ENCODE results near the gene CACNA1A.
"Not testable (repeated sequence)": the region's sequence is repeated elsewhere in the genome, so short reads cannot be mapped to it uniquely, and the experiment has no call there.

Gene CACNA1A

DNA sequence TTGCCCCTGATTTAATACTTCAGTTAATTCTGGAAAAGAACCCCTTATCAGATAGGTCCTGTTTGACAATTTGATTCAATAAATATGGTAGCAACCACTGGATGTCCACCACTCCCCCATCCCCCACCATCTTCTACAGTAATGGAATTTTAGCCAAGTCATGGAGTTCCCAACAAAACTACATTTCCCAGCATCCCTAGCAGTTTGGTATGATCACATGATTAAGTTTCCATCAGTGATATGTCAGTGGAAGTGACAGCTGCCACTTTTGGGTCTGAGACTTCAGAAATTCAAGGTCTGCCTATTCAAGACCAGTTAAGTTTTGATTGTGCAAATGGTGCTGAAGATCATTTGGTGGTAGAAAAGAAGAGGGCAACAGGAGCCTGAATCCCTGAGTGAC is 85.5 kb downstream of the CACNA1A start:
- no peak for DNase-seq

- no peak for DNase-seq
Measured at GRCh38 chr19:13417054-13417453, 89.2 kb downstream of the CACNA1A start.

DNA sequence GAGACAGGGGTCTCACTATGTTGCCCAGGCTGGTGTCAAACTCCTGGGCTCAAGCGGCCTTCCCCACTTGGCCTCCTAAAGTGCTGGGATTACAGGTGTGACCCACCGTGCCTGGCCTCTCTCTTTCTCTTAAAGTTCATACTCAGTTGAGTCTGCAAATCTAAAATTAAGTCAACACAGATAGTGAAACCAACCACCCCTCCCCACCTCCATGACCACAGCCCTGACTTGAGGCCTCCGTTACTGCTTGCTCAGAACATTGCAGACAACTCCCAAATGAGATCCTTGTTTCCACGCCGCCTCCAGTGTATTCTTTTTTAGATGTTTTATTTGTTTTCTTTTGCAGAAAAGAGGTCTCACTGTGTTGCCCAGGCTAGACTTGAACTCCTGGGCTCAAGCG is 94.4 kb downstream of the CACNA1A start:
- no peak for DNase-seq

GRCh38 chr19:13410946-13411345 is 95.3 kb downstream of the CACNA1A start:
- no peak for DNase-seq

GRCh38 chr19:13408889-13409518 is 97.3 kb downstream of the CACNA1A start:
- DNase-seq, result no peak

- DNase-seq, result no peak
Measured at GRCh38 chr19:13404236-13404635, 102.0 kb downstream of the CACNA1A start.

- no peak for DNase-seq
Measured at GRCh38 chr19:13401388-13401787, 104.9 kb downstream of the CACNA1A start.

- no peak for DNase-seq
Measured at GRCh38 chr19:13400296-13400695, 106.0 kb downstream of the CACNA1A start.

- no peak for DNase-seq
Measured at GRCh38 chr19:13399746-13400145, 106.5 kb downstream of the CACNA1A start.

DNA sequence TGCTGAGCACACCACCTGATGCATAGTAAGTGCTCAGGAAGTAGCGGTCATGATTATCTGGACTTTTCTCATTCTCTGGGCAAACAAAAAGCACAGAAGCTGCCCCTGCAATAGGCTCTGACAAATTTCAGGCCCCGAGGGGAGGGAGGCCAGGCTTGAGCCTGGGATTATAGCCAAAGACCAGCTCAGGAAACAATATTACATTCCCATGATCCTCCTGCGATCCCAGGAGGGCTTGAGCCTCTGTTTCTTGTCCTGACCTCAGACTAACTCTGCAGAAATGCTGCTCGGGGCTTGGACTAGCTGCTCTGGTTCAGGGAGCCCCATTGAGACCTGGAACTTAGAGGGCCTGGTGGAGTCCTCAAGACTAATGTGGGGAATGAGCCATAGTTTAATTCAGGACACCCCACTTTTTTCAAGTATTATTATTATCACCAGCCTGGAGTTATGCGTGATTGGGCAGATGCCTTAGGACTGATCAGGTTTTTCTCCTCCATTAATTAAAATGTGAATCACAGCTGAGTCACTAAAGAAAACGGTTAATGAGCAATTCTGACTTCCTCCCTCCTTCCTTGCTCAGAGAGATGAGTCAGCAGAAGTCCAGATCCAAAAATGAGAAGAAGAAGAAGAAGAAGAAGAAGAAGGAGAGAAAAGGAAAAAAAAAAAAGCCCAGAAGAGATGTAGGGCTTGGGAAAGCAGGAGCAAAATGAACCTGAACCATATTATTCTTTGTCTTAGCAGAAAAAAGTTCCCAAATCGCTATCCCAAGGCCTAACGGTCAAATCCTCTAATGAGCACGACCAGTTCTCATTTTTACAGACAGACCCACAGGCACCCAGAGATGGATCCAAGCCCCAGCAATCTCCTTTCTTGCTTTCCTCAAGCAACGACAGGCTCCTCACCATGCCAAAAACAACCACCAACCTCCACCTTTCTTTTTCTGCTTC is 107.2 kb downstream of the CACNA1A start:
- no peak for DNase-seq

DNA sequence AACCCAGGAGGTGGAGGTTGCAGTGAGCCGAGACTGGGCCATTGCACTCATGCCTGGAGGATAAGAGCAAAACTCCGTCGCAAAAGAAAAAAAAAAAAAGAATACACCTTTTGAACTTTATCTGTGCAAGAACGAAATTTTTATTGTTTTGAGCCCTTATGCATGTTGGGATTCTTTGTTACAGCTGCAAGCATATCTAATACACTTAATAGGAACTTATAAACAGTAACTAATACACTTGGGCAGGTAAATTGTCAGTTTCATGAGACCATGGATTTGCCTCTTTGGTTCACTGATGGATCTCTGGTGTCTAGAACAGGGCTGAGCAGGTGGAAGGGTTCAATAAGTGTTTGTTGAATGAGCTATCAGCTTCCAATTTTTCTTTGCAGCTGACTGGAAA is 108.1 kb downstream of the CACNA1A start:
- no peak for DNase-seq

GRCh38 chr19:13396250-13397080 is 109.8 kb downstream of the CACNA1A start:
- DNase-seq, result no peak

DNA sequence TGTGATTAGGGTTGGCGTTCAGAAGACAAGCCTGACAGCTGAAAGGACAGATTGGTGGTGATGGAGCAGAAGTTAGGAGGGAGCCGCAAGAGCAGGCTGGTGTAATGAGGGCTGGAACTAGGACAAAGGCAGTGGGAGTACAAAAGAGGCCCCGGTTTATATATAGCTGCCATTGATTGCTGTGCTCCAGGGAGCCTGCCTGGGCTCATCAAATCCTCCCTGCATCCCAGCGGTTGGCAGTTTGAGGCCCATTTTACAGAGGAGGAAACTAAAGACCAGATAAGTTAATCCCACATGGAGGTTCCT is 123.7 kb downstream of the CACNA1A start:
- DNase-seq, result no peak

- no peak for DNase-seq
Measured at GRCh38 chr19:13381827-13382632, 124.2 kb downstream of the CACNA1A start.

- no peak for DNase-seq
Measured at GRCh38 chr19:13376537-13376936, 129.7 kb downstream of the CACNA1A start.

GRCh38 chr19:13373599-13373998 is 132.7 kb downstream of the CACNA1A start:
- DNase-seq, result no peak

- DNase-seq, result no peak
Measured at GRCh38 chr19:13370948-13371347, 135.3 kb downstream of the CACNA1A start.

GRCh38 chr19:13366529-13367143 is 139.6 kb downstream of the CACNA1A start:
- DNase-seq, result no peak

- DNase-seq, result no peak
Measured at GRCh38 chr19:13363954-13364353, 142.3 kb downstream of the CACNA1A start.

GRCh38 chr19:13363245-13363644 is 143.0 kb downstream of the CACNA1A start:
- no peak for DNase-seq

- no peak for DNase-seq
Measured at GRCh38 chr19:13362668-13363067, 143.6 kb downstream of the CACNA1A start.

- not testable (repeated sequence) for DNase-seq
Measured at GRCh38 chr19:13361726-13362125, 144.6 kb downstream of the CACNA1A start.

Data from stimulated activated CD8-positive, alpha-beta memory T cell treated with anti-CD3 and anti-CD28 coated beads, Interleukin-4, amount 100 ng/mL, for 48 hours (primary cell).